Fibroblast of skin of left quadriceps (primary cell): ENCODE data around the gene MAGEB10.
"Not testable (repeated sequence)": the region's sequence is repeated elsewhere in the genome, so short reads cannot be mapped to it uniquely, and the experiment has no call there.

ENCODE experiments used
- DNase-seq, 2 experiments: peaks; one replicate each; pipeline ENCODE4 v3.0.0-alpha.2; 2013; ENCODE audit warnings: low read depth in 2 of 2

The MAGEB10 gene, protein sequence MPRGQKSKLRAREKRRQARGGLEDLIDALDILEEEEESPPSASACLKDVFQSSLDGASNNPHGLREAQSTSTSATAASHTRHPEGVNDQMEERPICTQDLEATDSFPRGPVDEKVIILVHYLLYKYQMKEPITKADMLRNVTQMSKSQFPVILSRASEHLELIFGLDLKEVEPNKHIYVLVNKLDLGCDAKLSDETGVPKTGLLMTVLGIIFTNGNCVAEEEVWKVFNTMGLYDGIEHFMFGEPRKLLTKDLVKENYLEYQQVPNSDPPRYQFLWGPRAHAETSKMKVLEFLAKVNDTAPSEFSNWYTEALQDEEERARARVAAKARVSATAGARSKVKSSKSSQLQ

DNA sequence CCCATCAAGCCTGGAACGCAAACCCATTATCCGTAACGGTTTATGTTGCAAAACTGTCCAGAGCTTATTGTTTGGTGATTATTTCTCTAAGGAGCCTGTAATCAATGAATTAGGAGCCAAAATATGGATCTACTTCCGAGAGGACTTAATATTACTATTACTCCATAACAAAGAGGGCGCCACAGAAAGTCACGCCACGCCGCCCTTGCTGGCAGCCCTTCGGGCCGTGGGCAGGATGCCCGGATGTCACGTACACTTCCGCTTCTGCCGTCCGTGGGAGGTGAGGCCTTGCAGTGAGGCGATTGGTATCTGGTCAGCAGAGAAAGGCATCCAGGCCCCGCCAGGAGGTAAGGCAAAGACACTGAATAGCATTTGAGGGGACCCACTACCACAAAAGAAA lies at the start of gene MAGEB10:
Gene MAGEB10 (plus strand): TSS at position 301 of the 400 bp plus-strand sequence. CDS start 13,317 bp downstream, outside the sequence.
- DNase-seq: no peak

DNA sequence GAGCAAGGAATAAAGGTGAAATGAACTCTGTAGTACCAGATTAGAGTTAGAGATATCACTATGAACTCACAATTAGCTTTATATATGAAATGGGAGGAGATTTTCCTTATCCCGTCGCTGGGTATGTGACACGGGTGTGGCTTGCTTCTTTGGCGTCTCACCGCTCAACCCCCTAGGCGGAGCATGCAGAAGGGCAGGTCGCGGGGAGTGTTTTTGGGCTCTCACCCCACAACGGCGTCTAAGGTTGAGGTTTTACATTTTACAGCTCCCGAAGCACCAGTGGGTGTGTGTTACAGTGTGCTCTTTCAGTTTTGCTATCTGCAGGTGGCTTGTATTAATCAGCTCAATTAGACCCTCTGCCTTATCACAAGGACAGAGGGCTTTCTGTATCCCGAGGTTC lies 42.1 kb upstream of the MAGEB10 start:
- no peak for DNase-seq

DNA sequence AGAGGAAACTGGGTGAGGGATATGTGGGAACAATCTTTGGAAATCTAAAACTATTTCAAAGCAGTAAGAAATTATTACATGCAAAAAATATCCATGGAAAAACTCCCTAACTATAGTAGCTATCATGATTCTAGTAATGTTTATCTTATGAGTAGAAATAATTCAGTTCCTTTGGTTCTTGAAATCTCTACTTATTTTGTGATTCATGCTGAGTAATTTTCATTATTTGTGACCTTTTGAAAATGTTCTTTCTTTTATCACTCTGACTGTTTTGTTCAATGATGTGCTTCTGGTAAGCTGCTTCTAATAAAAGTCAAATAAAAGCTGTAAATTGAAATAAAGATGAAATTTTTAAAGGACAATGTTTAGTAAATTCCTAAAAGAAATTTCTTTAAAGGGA lies 40.4 kb upstream of the MAGEB10 start:
- DNase-seq: no peak

DNA sequence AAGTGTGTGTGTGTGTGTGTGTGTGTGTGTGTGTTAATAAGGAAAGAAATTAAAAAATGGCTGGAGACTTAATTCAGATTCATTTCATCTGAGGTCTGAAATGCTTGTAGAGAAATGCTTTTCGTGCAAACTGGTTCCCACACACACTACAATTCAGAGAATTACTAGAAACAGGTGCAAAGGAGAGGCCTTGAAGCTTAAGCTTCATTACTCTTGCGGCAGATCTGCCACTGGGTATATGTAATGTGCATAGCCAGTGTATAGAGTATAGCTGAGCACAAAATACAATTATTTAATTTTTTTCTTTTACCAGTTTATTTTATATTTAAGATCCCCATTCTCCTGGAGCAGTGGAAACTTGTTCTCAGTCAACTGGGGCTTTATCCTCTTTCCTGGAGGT lies 31.8 kb upstream of the MAGEB10 start:
- DNase-seq: no peak

DNA sequence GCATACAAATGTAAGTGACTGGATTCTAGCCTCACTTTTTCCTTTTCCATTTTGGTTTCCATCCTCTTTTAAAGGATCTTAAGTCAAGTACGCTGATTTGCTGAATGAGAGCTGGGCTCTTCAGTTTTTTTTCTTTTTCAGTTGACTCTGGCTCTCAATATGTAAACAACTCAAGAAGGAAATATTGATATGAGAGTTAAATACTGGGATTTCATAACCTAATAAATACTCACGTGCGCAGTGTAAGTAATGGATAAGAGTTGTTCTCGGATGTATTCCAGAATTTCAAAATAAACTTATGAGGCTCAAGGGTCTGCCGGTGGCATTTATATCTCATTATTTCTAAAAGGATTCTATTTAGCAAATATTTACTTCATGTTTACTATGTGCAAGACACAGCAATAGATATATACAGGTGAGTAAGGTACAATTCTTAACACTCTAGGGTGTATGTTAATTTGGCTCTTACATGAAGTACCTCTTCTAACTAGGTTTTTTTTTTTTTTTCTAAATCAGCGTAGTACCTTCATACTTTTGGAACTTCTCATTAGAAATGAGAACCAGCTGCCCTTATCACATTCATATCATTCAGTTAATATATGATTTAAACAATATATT lies 11.0 kb upstream of the MAGEB10 start:
- no peak for DNase-seq

DNA sequence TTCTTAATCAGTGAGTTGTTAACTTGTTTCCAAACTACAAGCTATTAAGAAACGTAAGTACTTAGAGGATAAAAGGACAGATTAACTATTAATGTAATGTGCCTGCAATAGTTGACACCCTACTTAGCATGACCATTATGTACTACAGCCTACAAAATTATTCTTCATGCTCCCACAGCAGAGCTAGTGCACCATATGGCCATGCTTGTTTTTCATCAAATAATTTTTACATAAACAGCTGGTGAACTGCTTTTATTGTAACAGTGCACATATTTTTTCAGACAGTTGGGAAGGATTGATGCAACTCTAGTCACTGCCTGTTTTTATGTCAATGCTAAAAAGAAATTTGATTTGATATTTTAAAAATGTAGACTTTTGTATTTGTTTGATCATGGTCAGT lies 10.2 kb upstream of the MAGEB10 start:
- DNase-seq: no peak

DNA sequence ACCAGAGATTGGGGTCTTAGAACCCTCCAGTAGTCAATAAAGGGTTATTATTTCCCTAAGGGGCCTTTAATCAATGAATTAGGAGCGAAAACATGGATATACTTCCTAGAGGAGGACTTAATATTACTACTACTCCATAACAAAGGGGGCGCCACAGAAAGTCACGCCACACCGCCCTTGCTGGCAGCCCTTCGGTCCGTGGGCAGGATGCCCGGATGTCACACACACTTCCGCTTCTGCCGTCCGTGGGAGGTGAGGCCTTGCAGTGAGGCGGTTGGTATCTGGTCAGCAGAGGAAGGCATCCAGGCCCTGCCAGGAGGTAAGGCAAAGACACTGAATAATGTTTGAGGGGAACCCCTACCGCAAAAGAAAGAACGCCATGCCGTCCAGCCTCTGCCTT lies 436 bp downstream of the MAGEB10 start:
- DNase-seq: no peak

DNA sequence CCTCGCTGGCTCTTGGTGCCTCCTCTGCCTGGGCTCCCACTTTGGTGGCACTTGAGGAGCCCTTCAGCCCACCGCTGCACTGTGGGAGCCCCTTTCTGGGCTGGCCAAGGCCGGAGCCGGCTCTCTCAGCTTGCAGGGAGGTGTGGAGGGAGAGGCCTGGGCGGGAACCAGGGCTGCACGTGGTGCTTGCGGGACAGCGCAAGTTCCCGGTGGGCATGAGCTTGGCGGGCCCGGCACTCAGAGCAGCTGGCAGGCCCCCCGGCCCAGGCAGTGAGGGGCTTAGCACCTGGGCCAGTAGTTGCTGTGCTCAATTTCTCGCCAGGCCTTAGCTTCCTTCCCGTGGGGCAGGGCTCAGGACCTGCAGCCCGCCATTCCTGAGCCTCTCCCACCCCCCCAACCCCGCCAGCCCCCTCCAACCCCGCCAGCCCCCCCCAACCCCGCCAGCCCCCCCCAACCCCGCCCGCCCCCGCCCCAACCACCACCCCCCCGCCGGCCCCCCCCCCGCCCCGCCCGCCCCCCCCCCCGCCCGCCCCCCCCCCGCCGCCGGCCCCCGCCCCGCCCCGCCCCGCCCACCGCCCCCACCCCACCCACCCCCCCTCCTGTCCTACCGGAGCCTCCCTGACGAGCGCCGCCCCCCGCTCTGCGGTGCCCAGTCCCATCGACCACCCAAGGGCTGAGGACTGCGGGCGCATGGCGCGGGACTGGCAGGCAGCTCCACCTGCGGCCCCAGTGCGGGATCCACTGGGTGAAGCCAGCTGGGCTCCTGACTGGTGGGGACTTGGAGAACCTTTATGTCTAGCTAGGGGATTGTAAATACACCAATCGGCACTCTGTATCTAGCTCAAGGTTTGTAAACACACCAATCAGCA lies 1.4 kb downstream of the MAGEB10 start:
- not testable (repeated sequence) for DNase-seq

DNA sequence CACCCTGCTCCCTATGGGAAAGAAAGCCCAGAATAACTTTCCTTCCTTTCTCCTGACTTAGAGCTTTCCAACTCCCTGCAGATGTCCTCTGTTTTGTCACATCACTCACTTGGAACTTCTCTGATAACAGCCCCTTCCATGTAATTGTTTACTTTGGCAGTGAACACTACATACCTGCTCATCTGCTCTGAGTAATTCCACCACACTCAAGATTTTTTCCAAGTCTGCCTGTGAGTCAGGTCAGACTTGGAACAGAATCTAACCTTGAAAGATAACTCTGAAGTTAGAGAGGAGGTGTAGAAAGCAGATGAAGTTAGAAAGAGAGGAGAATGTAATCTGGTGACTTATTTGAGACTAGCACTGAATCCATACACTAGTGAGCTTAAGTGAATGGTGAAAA lies 7.4 kb downstream of the MAGEB10 start:
- DNase-seq: peak; percentile 0 to 1

DNA sequence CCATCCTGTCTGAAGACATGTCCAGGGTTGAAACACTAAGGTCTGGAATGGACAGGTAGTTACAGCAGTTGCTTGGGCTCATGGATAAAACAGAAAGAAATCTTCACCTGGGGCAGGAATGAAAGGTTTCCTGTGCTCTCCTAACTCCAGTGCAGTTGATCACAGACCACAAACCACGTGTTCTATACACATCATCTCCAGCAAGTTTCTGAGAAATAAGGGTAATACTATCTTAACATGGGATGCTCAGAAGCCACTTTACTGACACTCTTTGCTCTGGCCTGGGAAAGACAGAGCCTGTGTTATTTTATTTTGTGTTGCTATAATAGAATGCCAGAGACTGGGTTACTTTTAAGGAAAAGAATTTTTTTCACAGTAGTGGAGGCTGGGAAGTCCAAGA lies 16.0 kb downstream of the MAGEB10 start:
- DNase-seq: no peak

DNA sequence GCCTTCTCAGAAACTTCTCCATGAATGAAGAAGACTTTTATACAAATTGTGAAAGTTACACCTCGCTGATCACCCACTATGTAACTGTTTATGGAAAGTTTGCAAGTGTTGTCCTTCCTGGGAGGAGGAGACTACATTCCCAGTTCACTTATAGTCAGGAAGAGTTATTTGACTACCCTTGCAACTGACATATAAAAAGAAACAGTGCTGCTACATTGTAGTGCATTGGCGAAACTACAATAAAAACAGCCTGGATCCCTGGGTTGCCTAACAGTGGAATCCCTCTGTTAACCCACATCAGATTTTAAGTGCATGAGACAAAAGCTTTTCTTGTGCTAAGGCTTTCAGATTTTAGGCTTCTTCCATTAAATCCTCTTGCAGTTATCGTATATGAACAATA lies 30.4 kb downstream of the MAGEB10 start:
- no peak for DNase-seq

DNA sequence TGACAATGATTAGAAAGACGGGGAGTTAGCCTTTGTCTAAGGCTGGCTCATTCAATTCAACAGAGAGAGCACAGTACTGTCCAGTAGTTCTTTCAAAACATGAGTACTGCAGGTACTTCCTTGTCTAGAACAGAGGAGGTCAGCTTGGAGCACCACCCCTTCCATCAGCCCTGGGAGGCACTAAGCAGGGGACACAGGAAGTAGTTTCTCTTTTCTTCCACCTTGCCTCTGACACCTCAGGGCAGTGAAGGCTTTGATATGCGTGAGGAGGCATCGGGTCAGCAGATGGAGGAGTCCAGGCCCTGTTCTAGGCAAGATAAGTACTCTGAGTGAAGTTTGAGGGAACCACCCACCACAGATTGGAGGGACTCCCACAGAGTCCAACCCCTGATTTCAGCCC lies 33.1 kb downstream of the MAGEB10 start:
- no peak for DNase-seq

DNA sequence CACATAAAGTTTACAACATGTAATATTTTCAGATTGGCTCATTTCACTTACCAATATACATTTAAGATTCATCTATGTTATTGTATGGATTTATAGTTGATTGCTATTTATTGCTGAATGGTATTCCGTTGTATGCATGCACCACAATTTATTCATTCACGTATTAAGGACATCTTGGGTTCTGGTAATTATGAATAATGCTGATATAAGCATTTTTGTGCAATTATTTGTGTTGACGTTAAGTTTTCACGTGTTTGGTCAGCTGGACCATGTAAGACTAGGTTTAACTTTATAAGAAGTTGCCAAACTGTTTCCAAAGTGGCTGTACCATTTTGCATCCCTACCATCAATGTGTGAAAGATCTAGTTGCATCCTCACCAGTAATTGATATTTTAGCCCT lies 35.1 kb downstream of the MAGEB10 start:
- DNase-seq: no peak

DNA sequence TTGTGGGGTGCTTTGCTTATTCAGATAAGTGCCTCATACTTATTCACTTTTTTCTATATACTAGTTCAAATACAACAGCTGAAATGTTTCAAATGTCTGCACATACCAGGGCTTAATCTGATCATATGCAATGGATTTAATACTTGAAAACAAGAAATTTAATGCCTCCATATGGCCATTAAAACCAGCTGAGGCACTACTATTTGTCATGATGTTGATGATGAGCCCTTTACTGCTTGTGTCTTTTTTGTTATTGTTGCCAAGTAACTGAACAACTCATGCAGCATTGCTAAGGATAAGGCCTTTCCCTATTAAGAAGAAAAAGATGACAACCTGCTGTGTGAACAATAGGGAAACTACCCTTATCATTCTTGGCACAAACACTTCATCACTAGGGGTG lies 52.5 kb downstream of the MAGEB10 start:
- no peak for DNase-seq

DNA sequence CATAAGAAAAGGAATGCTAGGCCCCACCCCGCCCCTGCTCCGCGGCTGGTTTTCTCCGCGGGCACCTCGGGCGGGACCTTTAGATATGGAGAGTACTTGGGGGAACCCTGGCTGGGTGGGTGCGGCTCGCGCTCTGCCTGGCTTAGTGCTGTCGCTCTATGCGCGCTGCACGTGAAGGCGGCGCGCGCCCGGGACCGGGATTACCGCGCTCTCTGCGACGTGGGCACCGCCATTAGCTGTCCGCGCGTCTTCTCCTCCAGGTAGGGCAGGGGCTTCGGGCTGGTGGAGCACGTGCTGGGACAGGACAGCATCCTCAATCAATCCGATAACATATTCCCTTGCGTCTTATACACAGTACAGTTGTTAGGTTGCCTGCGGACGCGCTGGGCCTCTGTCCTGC lies 56.0 kb downstream of the MAGEB10 start:
- no peak for DNase-seq
